ENCODE measurements around the gene LDLRAD1.

DNA sequence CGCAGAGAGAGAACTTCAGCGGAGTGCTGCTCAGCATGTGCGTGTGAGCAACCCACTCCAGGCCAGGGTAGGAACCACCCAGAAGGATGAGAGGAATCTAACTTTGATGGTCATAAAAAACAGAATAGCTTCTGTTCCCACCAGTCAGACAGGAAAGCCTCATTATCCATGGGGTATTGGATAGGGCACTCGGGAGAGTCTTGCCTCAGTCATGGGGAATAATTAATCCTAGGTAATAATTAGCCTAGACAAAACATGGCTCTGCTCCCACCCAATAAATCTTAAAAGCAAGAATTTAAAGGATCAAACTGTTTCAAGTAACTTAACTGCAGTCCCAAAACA, 35.3 kb downstream of the LDLRAD1 start:
- TF ChIP-seq EZH2 (IDR thresholded peaks at IDR 0.05; ENCODE audit: insufficient read depth, poor library complexity, severe bottlenecking) (no peak), EZH2phosphoT487 (IDR thresholded peaks at IDR 0.05; ENCODE audit: insufficient read depth, low read depth) (no peak)

Data from GM23248 (cell line).